Tibial nerve (tissue), 3 donors: ENCODE measurements around the gene HPS6.

ENCODE experiments used
- CTCF ChIP-seq, 5 experiments: fragments of 200-600 bp in 3 of 5; fragments of 450-650 bp in 2 of 5; sonication (generic) in 3 of 5; IDR thresholded peaks; one replicate each; pipeline ENCODE4 v1.5.1; 2016 to 2019; ENCODE audit warnings: antibody characterized with exemption in 5 of 5, mild to moderate bottlenecking in 3 of 5, moderate library complexity in 2 of 5
- POLR2A ChIP-seq, 2 donors: fragments of 450-650 bp; IDR thresholded peaks; one replicate each; pipeline ENCODE4 v1.6.1; 2017; ENCODE audit warnings: antibody characterized with exemption in 2 of 2, mild to moderate bottlenecking in 2 of 2, moderate library complexity in 2 of 2

GRCh38 chr10:102115775-102116174 lies 50.6 kb downstream of the HPS6 start:
- TF ChIP-seq POLR2A (IDR thresholded peaks at IDR 0.05) (no peak), CTCF (IDR thresholded peaks at IDR 0.05) (no peak)
